ENCODE results near the gene ADAMTSL5. TPM values are rescaled to one million over a fixed set of nuclear protein-coding genes. Genes with fewer than 3 reads are reported as not detected.

ADAMTSL5 gene
- total and polyA plus RNA-seq, 9 of the 15 experiments (the other 6 are each of a cell fraction or from before 2014, with no cell fraction given) = 1.0 to 11.6 (median 4.1) TPM

DNA sequence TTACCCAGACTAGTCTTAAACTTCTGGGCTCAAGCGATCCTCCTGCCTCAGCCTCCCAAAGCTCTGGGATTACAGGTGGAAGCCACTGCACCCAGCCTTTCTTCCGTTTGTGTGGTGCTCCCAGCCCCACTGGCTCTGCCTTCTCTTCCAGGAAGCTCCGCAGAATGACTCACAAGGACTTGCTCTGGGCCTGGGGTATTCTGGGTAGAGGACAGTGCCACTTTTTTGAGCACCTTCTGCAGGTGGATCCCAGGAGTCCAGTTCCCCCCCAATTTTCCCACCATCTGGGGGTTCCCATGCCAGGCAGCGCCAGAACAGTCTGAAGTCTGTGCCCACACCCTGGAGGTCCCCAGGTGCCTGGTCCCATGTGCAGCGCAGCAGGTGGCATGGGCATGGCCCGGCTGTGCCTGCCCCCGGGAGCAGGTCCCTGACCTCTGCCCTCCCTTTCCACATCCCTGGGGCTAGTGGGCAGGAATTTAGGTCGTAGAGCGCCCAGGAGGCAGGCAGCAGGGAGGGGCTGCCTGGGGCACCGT, 20.3 kb downstream of the ADAMTSL5 start (continued):
- TF ChIP-seq TAF1 (IDR thresholded peaks at IDR 0.05; ENCODE audit: control insufficient read depth, extremely low read depth, insufficient read depth, low read length, severe bottlenecking) = peak; percentile 58
- no peak for TF ChIP-seq ZZZ3 (IDR thresholded peaks at IDR 0.05)
- TF ChIP-seq EWSR1 (IDR thresholded peaks at IDR 0.05; ENCODE audit: borderline replicate concordance, low read depth, partially characterized antibody) = no peak
- no peak for TF ChIP-seq DDX20 (tag; IDR thresholded peaks at IDR 0.05; ENCODE audit: low read depth)
- TF ChIP-seq JUN (IDR thresholded peaks at IDR 0.05; ENCODE audit: borderline replicate concordance, low read depth, low read length) = 0 out of 2 replicates have a peak, but pooled peaks have one; percentile 13
- TF ChIP-seq JUN (CRISPR knock-in tag; IDR thresholded peaks at IDR 0.05; ENCODE audit: borderline replicate concordance) = no peak
- peak in 1 of 2 experiments; percentile 9; a peak in 1 of 4 replicates for TF ChIP-seq NRF1 (conservative IDR thresholded peaks at IDR 0.05 in 1 of 2, IDR thresholded peaks at IDR 0.05 in 1 of 2)
- no peak for TF ChIP-seq SNRNP70 (optimal IDR thresholded peaks at IDR 0.05; ENCODE audit: low read depth, low read length)
- TF ChIP-seq HDAC8 (tag; IDR thresholded peaks at IDR 0.05) = no peak
- TF ChIP-seq, protein P1, sequence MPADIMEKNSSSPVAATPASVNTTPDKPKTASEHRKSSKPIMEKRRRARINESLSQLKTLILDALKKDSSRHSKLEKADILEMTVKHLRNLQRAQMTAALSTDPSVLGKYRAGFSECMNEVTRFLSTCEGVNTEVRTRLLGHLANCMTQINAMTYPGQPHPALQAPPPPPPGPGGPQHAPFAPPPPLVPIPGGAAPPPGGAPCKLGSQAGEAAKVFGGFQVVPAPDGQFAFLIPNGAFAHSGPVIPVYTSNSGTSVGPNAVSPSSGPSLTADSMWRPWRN (IDR thresholded peaks at IDR 0.05; ENCODE audit: low read depth) = no peak
- TF ChIP-seq SIX5 (IDR thresholded peaks at IDR 0.05; ENCODE audit: borderline replicate concordance in 1 of 2, insufficient read depth in 1 of 2, low read depth in 1 of 2, low read length in 2 of 2) = no peak
- no peak for TF ChIP-seq ZNF766 (CRISPR knock-in tag; conservative IDR thresholded peaks at IDR 0.05)
- no peak for TF ChIP-seq NFXL1 (CRISPR knock-in tag; IDR thresholded peaks at IDR 0.05)
- no peak for TF ChIP-seq CREB5 (CRISPR knock-in tag; IDR thresholded peaks at IDR 0.05)
- TF ChIP-seq CHAMP1 (IDR thresholded peaks at IDR 0.05) = no peak
- TF ChIP-seq, protein P2, sequence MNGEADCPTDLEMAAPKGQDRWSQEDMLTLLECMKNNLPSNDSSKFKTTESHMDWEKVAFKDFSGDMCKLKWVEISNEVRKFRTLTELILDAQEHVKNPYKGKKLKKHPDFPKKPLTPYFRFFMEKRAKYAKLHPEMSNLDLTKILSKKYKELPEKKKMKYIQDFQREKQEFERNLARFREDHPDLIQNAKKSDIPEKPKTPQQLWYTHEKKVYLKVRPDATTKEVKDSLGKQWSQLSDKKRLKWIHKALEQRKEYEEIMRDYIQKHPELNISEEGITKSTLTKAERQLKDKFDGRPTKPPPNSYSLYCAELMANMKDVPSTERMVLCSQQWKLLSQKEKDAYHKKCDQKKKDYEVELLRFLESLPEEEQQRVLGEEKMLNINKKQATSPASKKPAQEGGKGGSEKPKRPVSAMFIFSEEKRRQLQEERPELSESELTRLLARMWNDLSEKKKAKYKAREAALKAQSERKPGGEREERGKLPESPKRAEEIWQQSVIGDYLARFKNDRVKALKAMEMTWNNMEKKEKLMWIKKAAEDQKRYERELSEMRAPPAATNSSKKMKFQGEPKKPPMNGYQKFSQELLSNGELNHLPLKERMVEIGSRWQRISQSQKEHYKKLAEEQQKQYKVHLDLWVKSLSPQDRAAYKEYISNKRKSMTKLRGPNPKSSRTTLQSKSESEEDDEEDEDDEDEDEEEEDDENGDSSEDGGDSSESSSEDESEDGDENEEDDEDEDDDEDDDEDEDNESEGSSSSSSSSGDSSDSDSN (IDR thresholded peaks at IDR 0.05; ENCODE audit: borderline replicate concordance in 1 of 2, low read depth in 2 of 2, low read length in 2 of 2) = 0 out of 4 replicates have a peak, but pooled peaks of 1 of the 2 experiments have one; percentile 47
- peak in 1 of 2 experiments; percentile 35; a peak in 1 of 4 replicates for TF ChIP-seq MAZ (CRISPR knock-in tag; conservative IDR thresholded peaks at IDR 0.05 in 1 of 2, IDR thresholded peaks at IDR 0.05 in 1 of 2)
- peak; percentile 52; the same call in 1 of the 2 replicates for TF ChIP-seq ZNF395 (CRISPR knock-in tag; IDR thresholded peaks at IDR 0.05)
